ELR (cell line): ENCODE results near the gene ETFB.

Experiments used
- DNase-seq: peaks from one replicate; pipeline ENCODE4 v3.0.0-alpha.2; 2015; ENCODE audit warnings: low read depth

Gene ETFB

DNA sequence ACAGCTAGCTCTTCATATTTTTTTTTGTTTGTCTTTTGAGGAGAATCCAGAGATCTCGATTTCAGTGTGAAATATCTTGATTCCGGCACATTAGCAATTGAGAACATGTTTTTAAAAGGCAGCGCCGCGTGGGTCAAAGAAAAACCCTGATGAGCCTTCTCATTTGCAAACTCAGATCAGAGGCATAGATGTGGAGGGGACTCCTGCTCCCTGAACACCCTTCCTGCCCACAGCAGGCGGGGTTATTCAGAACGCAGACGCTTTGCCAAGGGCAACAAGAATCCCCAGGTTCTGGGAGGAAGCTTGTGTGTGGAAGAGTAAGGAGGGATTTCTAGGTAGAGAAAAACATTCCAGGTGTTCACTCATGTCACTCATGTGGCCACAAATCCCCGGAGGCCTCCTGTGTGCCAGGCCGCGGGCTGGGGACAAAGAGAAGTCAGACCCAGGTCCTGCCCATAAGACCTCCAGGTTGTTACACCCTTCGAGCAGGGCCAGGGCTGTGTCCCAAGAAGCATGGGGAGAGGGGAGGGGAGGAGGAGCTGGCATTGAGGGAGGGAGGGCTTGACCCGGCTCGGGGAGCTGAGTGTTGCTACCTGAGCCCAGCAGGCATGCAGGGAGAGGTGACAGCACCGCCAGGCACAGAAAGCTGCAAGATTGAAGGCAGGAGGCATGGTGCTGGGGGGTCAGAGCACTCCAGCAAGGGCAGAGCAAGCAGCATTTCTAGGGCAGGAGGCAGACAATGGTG, 70.6 kb downstream of the ETFB start:
- no peak for DNase-seq
